Epithelial cell of esophagus (primary cell): Measurements from ENCODE around the gene TTC8.

Experiments
- DNase-seq: peaks from one replicate; pipeline ENCODE4 v3.0.0; 2010; ENCODE audit warnings: low read depth
- H3K4me3 ChIP-seq: 2 replicates; pipeline ENCODE4 v1.5.1; 2011; ENCODE audit warnings: mild to moderate bottlenecking, low read length, control low read depth
- TF ChIP-seq, protein P1 (sequence below): IDR thresholded peaks from 2 replicates; pipeline ENCODE4 v1.5.1; 2011; ENCODE audit warnings: low read depth, mild to moderate bottlenecking, low read length, control low read depth, inconsistent platforms; ENCODE audit not compliant: insufficient read depth; ENCODE audit errors: missing control alignments

The TTC8 gene

DNA sequence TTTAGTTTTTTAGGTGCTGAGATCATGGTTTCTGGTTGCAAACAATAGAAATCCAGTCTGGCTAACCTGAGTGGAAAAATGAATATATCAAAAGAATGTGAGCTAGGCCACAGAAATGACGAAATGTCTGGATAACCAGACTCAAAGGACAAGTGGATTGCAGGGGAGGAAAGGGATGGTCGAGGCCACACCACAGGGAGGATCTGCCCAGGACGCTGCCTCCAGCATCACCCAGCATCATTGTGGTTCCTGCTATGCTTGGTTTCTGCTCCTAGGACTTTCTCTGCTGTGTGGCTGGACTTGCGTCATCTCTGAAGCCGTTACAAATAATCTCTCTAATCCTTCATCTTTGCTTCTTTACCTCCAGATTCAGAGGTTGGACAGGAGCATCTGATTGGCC, 80.4 kb downstream of the TTC8 start:
- DNase-seq: no peak
- H3K4me3 ChIP-seq: no peak overlapping the region
- TF ChIP-seq, protein P1, sequence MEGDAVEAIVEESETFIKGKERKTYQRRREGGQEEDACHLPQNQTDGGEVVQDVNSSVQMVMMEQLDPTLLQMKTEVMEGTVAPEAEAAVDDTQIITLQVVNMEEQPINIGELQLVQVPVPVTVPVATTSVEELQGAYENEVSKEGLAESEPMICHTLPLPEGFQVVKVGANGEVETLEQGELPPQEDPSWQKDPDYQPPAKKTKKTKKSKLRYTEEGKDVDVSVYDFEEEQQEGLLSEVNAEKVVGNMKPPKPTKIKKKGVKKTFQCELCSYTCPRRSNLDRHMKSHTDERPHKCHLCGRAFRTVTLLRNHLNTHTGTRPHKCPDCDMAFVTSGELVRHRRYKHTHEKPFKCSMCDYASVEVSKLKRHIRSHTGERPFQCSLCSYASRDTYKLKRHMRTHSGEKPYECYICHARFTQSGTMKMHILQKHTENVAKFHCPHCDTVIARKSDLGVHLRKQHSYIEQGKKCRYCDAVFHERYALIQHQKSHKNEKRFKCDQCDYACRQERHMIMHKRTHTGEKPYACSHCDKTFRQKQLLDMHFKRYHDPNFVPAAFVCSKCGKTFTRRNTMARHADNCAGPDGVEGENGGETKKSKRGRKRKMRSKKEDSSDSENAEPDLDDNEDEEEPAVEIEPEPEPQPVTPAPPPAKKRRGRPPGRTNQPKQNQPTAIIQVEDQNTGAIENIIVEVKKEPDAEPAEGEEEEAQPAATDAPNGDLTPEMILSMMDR: no peak

DNA sequence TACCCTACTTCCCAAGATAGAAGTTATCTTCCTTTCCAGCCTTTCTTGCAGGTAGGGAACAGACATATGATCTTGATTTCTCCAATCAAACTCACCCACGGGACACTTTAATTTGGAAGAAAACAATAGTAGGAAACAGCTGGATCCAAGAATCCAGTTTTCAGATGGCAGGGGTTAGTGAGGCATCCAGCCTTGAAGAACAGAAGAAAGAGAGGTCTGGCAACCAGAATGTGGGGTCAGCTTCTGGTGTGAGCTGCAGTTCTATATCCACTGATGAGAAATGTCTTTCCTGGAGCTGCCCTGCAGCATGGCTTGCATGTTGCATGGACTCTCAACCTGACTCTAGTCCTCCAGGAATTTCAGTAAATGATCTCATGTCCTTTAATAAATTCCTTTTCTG, 83.8 kb downstream of the TTC8 start:
- no peak for DNase-seq
- TF ChIP-seq, protein P1: no peak
- no peak overlapping the region for H3K4me3 ChIP-seq

DNA sequence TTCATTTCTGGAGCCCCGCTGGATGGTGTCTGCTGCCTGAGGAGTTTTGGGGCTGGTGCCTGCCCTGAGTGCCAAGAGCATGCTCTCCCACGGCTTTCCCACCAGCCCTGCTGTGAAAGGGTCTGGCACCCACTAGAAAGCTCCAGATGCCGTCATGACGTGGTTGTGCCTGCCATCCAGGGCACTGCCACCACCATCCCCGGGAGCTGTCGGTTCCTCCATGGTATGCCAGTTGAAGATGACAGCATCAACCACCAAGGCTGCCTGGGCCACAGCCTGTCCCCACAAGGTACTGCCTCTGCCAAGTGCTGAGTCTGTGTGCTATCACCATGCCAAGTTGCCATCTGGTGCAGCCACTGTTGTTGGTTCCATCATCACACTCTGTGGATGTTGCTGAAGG, 85.9 kb downstream of the TTC8 start:
- H3K4me3 ChIP-seq: no peak overlapping the region

DNA sequence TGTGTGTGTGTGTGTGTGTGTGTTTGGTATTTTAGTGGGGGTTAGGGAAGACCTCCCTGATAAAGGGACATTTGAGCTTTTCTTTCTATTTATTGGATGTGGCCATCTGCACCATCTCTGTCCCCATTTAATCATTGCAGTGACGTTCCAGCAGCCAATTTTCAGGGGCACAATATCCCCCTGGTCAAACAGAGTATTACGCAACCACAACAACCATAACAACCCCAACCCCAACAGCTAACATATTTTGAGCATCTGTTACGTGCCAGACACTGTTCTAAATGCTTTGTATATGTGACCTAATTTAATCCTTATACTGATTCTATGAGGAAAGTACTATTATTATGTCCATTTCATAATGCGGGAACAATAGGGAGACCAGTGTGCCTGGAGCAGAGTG, 87.4 kb downstream of the TTC8 start:
- no peak overlapping the region for H3K4me3 ChIP-seq
- TF ChIP-seq, protein P1: no peak
- DNase-seq: no peak

More for the DNA sequence above, 85.9 kb downstream of the TTC8 start:
- TF ChIP-seq, protein P1: no peak
- DNase-seq: no peak

DNA sequence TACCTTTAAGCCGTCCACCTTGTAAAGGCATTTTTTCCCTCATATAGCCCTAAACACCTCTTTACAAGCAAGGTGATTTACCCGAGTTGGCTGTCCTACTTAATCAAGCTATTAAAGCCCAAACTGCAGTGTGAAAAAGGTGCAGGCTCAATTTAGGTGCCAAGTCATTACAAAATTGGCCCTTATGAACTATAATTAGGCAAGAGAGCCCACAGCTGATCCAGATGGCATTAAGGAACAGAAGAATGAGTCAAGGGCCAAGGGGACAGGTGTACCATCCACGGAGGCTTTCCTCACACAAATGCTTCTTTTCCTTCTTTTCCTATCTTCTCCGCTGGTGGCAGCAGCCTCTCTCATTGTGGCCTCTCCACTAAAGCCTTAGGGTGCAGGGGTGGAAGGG, 90.5 kb downstream of the TTC8 start:
- DNase-seq: no peak
- TF ChIP-seq, protein P1: no peak
- H3K4me3 ChIP-seq: no peak overlapping the region

DNA sequence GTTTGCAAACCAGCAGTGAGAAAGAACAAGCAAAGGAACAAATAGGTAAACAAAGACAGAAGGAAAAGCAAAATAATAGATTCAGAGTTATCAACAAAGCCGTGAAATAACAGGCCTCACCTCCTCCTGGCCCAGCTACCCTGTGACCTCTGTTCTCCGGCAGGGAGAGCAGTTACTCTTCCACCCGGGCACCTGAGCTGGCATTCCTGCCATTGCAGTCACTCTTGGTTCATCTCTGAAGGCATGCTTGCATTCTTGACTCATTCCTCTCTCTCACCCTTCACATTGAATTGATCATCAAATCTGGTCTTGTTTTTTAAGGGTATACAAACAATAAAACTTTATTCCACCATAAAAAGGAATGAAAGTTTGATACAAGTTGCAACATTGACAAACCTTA, 95.1 kb downstream of the TTC8 start:
- TF ChIP-seq, protein P1: no peak
- DNase-seq: peak; percentile 68
- H3K4me3 ChIP-seq: no peak overlapping the region
